Prostate gland (tissue), 2 donors: ENCODE data around the gene TIMP2. TPM values are rescaled to one million over a fixed set of nuclear protein-coding genes. Genes with fewer than 3 reads are reported as not detected.
"Not testable (repeated sequence)": the region's sequence is repeated elsewhere in the genome, so short reads cannot be mapped to it uniquely, and the experiment has no call there.

Experiments used
- DNase-seq: peaks from one replicate; pipeline ENCODE4 v3.0.0-alpha.2; 2019; ENCODE audit warnings: low spot score
- H3K27ac ChIP-seq, 2 donors: fragments of 200-600 bp; sonication (generic); 2 replicates each; pipeline ENCODE4 v1.5.1; 2017 to 2019
- H3K27me3 ChIP-seq: fragments of 200-600 bp; sonication (generic); replicated peaks from 2 replicates; pipeline ENCODE4 v1.5.1; 2019; ENCODE audit not compliant: insufficient read depth
- H3K36me3 ChIP-seq, 2 donors: fragments of 200-600 bp; sonication (generic); 1 replicate in 1 of 2; 2 replicates in 1 of 2; pipeline versions ENCODE4 v1.5.1 to v1.8.1; 2017 to 2019
- H3K4me1 ChIP-seq: fragments of 200-600 bp; sonication (generic); replicated peaks from 2 replicates; pipeline ENCODE4 v1.5.1; 2019
- H3K4me3 ChIP-seq, 2 donors: fragments of 200-600 bp; sonication (generic); 2 replicates each; pipeline ENCODE4 v1.5.1; 2017 to 2019
- H3K9me3 ChIP-seq: fragments of 200-600 bp; sonication (generic); 2 replicates; pipeline ENCODE4 v1.5.1; 2017
- CTCF ChIP-seq, 4 experiments: fragments of 200-600 bp in 2 of 4; fragments of 450-650 bp in 2 of 4; sonication (generic) in 2 of 4; IDR thresholded peaks; 1 replicate in 3 of 4; 2 replicates in 1 of 4; pipeline ENCODE4 v1.5.1; 2016 to 2019; ENCODE audit warnings: antibody characterized with exemption in 4 of 4, mild to moderate bottlenecking in 2 of 4, moderate library complexity in 2 of 4
- POLR2A ChIP-seq: fragments of 450-650 bp; IDR thresholded peaks from one replicate; pipeline ENCODE4 v1.6.1; 2016; ENCODE audit warnings: antibody characterized with exemption, mild to moderate bottlenecking
- POLR2AphosphoS5 ChIP-seq: sonication (generic); formaldehyde crosslinking; IDR thresholded peaks from one replicate; pipeline ENCODE4 v1.6.1; 2017; ENCODE audit warnings: antibody characterized with exemption
- WGBS: methylation state at CpG from one replicate; pipeline ENCODE4 v1.1.5; 2018; 5-methylcytosine and 5-hydroxymethylcytosine counted together
- intact Hi-C: fragments of 100-400 bp; cut with DNase I; formaldehyde crosslinking; loops from one replicate; pipeline ENCODE4 v1.14.2; 2022
- total RNA-seq, 2 donors: library from RNA; depleted of rRNA; stranded (reverse); fragments of >200 nt; gene quantifications; one replicate each; pipeline ENCODE4 v1.1.0, GENCODE V29; 2016

TIMP2 gene
- total RNA-seq, 2 donors from 2014 or later: 54.5 to 500 TPM

- Histone ChIP-seq H3K4me1 (no peaks in the 10 kb centered on the region), H3K4me3 (no peak overlapping the region), H3K9me3 (no peaks in the 10 kb centered on the region), H3K27me3 (no peaks in the 10 kb centered on the region), H3K27ac (no peak overlapping the region), H3K36me3 (no peaks in the 10 kb centered on the region)
- 73% methylated on average over 21 of the region's 21 CpGs for WGBS
- TF ChIP-seq POLR2AphosphoS5: no peak
- TF ChIP-seq CTCF (IDR thresholded peaks at IDR 0.05): no peak
- no peak for TF ChIP-seq POLR2A
- intact Hi-C loops: no loop called here
- DNase-seq: no peak
Measured at GRCh38 chr17:78891406-78892061, 33.7 kb downstream of the TIMP2 start.

- no peaks in the 10 kb centered on the region for H3K9me3 ChIP-seq
- intact Hi-C loops: no loop called here
- no peaks in the 10 kb centered on the region for H3K27me3 ChIP-seq
- H3K36me3 ChIP-seq: no peaks in the 10 kb centered on the region
- WGBS: 71% methylated on average over 15 of the region's 16 CpGs
- no peak overlapping the region for H3K4me3 ChIP-seq
- H3K4me1 ChIP-seq: no peaks in the 10 kb centered on the region
- no peak overlapping the region for H3K27ac ChIP-seq
- no peak for DNase-seq
- TF ChIP-seq POLR2A (no peak), CTCF (IDR thresholded peaks at IDR 0.05) (no peak), POLR2AphosphoS5 (no peak)
Measured at GRCh38 chr17:78890498-78890897, 34.7 kb downstream of the TIMP2 start.

- H3K4me3 ChIP-seq, DNase-seq, intact Hi-C loops, H3K27ac ChIP-seq, H3K27me3 ChIP-seq, H3K9me3 ChIP-seq, H3K4me1 ChIP-seq, H3K36me3 ChIP-seq: not testable (repeated sequence)
- 84% methylated on average over 11 of the region's 11 CpGs for WGBS
Measured at GRCh38 chr17:78890096-78890495, 35.1 kb downstream of the TIMP2 start.

- no peak for DNase-seq
- Histone ChIP-seq H3K9me3 (no peaks in the 10 kb centered on the region), H3K4me1 (peaks cover under 1% of the 10 kb centered on the region), H3K4me3 (no peak overlapping the region), H3K27ac (no peak overlapping the region), H3K36me3 (no peaks in the 10 kb centered on the region), H3K27me3 (no peaks in the 10 kb centered on the region)
- intact Hi-C loops: no loop called here
- 69% methylated on average over 8 of the region's 8 CpGs for WGBS
- TF ChIP-seq POLR2A (no peak), POLR2AphosphoS5 (no peak), CTCF (IDR thresholded peaks at IDR 0.05) (no peak)
Measured at GRCh38 chr17:78889531-78889930, 35.7 kb downstream of the TIMP2 start.

GRCh38 chr17:78888941-78889518, 36.2 kb downstream of the TIMP2 start:
- Histone ChIP-seq H3K36me3 (no peaks in the 10 kb centered on the region), H3K27me3 (no peaks in the 10 kb centered on the region), H3K4me3 (no peak overlapping the region), H3K4me1 (peaks cover 3% of the 10 kb centered on the region), H3K27ac (no peak overlapping the region), H3K9me3 (no peaks in the 10 kb centered on the region)
- TF ChIP-seq POLR2AphosphoS5: no peak
- TF ChIP-seq POLR2A: no peak
- no peak for TF ChIP-seq CTCF (IDR thresholded peaks at IDR 0.05)
- DNase-seq: no peak
- WGBS: 69% methylated on average over 10 of the region's 10 CpGs
- intact Hi-C loops: no loop called here
